Nephron progenitor cell (in vitro differentiated cells): Measurements from ENCODE around the gene RRAS2.

Experiments used
- DNase-seq: peaks from one replicate; pipeline ENCODE4 v3.0.0; 2021
- H3K27ac Mint-ChIP-seq: 2 replicates; pipeline ENCODE4 v1.8.0; 2021; ENCODE audit warnings: mild to moderate bottlenecking, moderate library complexity, mixed read lengths
- H3K27me3 Mint-ChIP-seq: 2 replicates; pipeline ENCODE4 v1.8.0; 2021; ENCODE audit warnings: mild to moderate bottlenecking, low read depth, mixed read lengths; ENCODE audit not compliant: poor library complexity
- H3K36me3 Mint-ChIP-seq: 2 replicates; pipeline ENCODE4 v1.8.0; 2021; ENCODE audit warnings: low read depth, mixed read lengths
- H3K4me1 Mint-ChIP-seq: 2 replicates; pipeline ENCODE4 v1.8.0; 2021; ENCODE audit warnings: mixed read lengths
- H3K4me3 Mint-ChIP-seq: 2 replicates; pipeline ENCODE4 v1.8.0; 2021; ENCODE audit warnings: mild to moderate bottlenecking, moderate library complexity, mixed read lengths
- H3K9me3 Mint-ChIP-seq: 2 replicates; pipeline ENCODE4 v1.8.0; 2021; ENCODE audit warnings: mild to moderate bottlenecking, moderate library complexity, mixed read lengths
- TF ChIP-seq, protein P1 (sequence below): fragments of 200-600 bp; sonication (generic); IDR thresholded peaks from 2 replicates; pipeline ENCODE4 v1.5.0; 2021; ENCODE audit warnings: antibody characterized with exemption

RRAS2 gene

GRCh38 chr11:14267861-14268635 is 90.9 kb downstream of the RRAS2 start:
- TF ChIP-seq, protein P1, sequence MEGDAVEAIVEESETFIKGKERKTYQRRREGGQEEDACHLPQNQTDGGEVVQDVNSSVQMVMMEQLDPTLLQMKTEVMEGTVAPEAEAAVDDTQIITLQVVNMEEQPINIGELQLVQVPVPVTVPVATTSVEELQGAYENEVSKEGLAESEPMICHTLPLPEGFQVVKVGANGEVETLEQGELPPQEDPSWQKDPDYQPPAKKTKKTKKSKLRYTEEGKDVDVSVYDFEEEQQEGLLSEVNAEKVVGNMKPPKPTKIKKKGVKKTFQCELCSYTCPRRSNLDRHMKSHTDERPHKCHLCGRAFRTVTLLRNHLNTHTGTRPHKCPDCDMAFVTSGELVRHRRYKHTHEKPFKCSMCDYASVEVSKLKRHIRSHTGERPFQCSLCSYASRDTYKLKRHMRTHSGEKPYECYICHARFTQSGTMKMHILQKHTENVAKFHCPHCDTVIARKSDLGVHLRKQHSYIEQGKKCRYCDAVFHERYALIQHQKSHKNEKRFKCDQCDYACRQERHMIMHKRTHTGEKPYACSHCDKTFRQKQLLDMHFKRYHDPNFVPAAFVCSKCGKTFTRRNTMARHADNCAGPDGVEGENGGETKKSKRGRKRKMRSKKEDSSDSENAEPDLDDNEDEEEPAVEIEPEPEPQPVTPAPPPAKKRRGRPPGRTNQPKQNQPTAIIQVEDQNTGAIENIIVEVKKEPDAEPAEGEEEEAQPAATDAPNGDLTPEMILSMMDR: no peak
- no peak for DNase-seq
- H3K4me3 Mint-ChIP-seq: no peak overlapping the region
- H3K36me3 Mint-ChIP-seq: peaks cover 75% of the 10 kb centered on the region
- H3K9me3 Mint-ChIP-seq: peaks cover 3% of the 10 kb centered on the region
- H3K27ac Mint-ChIP-seq: peak overlapping the region; percentile 51
- H3K4me1 Mint-ChIP-seq: peaks cover 7% of the 10 kb centered on the region
- H3K27me3 Mint-ChIP-seq: no peaks in the 10 kb centered on the region

DNA sequence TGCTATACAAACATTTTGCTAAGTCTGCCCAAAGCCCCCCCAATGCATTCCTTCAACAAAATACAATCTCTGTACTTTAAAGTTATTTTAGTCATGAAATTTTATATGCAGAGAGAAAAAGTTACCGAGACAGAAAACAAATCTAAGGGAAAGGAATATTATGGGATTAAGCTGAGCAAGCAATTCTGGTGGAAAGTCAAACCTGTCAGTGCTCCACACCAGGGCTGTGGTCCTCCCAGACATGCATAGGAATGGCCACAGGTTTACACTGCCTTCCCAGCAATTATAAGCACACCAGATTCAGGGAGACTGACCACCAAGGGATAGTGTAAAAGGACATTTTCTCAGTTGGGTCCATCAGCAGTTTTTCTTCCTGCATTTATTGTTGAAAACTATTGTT is 92.4 kb downstream of the RRAS2 start:
- no peak for DNase-seq
- H3K36me3 Mint-ChIP-seq: peaks cover 81% of the 10 kb centered on the region
- H3K4me3 Mint-ChIP-seq: no peak overlapping the region
- TF ChIP-seq, protein P1: no peak
- H3K9me3 Mint-ChIP-seq: peaks cover 3% of the 10 kb centered on the region
- H3K27me3 Mint-ChIP-seq: peaks cover 3% of the 10 kb centered on the region
- no peak overlapping the region for H3K27ac Mint-ChIP-seq
- H3K4me1 Mint-ChIP-seq: peaks cover 7% of the 10 kb centered on the region

DNA sequence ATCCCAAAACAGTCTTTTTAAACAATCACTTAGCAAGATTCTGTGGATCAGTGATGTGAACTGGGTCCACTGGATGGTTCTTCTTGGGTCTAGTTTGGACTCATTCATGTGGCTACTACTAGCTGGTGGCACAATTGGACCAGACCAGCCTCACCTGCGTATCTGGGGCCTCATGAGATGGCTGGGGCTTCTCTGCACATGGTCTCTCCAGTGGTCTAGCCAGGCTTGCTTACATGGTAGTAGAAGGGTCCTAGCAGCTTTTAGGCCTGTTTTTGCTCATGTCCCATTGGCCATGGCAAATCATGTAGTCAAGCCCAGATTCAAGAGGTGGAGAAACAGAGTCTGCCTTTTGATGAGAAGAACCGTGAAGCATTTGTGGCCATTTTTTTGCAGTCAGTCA is 94.0 kb downstream of the RRAS2 start:
- no peak for DNase-seq
- TF ChIP-seq, protein P1: no peak
- Mint-ChIP-seq H3K4me1 (peaks cover 7% of the 10 kb centered on the region), H3K9me3 (peaks cover 3% of the 10 kb centered on the region), H3K4me3 (no peak overlapping the region), H3K27ac (no peak overlapping the region), H3K27me3 (peaks cover 3% of the 10 kb centered on the region), H3K36me3 (peaks cover 84% of the 10 kb centered on the region)

GRCh38 chr11:14262271-14262846 is 96.6 kb downstream of the RRAS2 start:
- H3K4me3 Mint-ChIP-seq: no peak overlapping the region
- TF ChIP-seq, protein P1: no peak
- no peak overlapping the region for H3K27ac Mint-ChIP-seq
- peaks cover 10% of the 10 kb centered on the region for H3K4me1 Mint-ChIP-seq
- peaks cover 3% of the 10 kb centered on the region for H3K27me3 Mint-ChIP-seq
- H3K36me3 Mint-ChIP-seq: peaks cover 83% of the 10 kb centered on the region
- no peak for DNase-seq
- no peaks in the 10 kb centered on the region for H3K9me3 Mint-ChIP-seq

GRCh38 chr11:14261066-14261465 is 97.9 kb downstream of the RRAS2 start:
- TF ChIP-seq, protein P1: no peak
- no peak for DNase-seq
- peaks cover 3% of the 10 kb centered on the region for H3K27me3 Mint-ChIP-seq
- no peaks in the 10 kb centered on the region for H3K9me3 Mint-ChIP-seq
- no peak overlapping the region for H3K4me3 Mint-ChIP-seq
- H3K36me3 Mint-ChIP-seq: peaks cover 76% of the 10 kb centered on the region
- H3K4me1 Mint-ChIP-seq: peaks cover 10% of the 10 kb centered on the region
- no peak overlapping the region for H3K27ac Mint-ChIP-seq

DNA sequence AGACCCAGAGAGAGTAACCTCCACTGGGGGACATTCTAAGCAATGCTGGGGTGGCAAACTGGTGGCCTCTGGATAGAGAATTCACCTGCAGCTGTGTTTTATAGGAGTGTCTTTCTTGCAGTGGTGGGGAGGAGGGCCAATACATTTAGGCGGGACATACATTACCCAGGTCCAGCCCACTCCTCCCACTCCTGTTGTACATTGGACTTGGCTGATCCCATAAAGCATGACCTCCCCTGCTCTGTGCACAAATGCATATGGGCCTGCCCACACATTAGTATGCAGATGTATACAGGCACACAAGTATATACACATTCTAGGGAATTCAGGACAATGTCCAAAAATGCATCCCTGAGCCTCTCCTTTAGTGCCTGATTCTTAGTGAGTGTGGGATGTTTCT is 99.1 kb downstream of the RRAS2 start:
- no peak for DNase-seq
- no peaks in the 10 kb centered on the region for H3K9me3 Mint-ChIP-seq
- no peak overlapping the region for H3K27ac Mint-ChIP-seq
- peaks cover 10% of the 10 kb centered on the region for H3K4me1 Mint-ChIP-seq
- no peak overlapping the region for H3K4me3 Mint-ChIP-seq
- TF ChIP-seq, protein P1: no peak
- peaks cover 76% of the 10 kb centered on the region for H3K36me3 Mint-ChIP-seq
- H3K27me3 Mint-ChIP-seq: peaks cover 3% of the 10 kb centered on the region
